ENCODE data around the gene STK32A. TPM values are rescaled to one million over a fixed set of nuclear protein-coding genes. Genes with fewer than 3 reads are reported as not detected.

STK32A gene
- total RNA-seq, 1 experiment from 2014 or later: not detected

GRCh38 chr5:147327421-147327820, 92.6 kb downstream of the STK32A start:
- ChIA-PET POLR2A (no interaction called here), CTCF (interaction anchor here (0.6 kb wide), 1 partner anchor 180 kb away, joined by 5 read pairs; no protein-coding TSS in a partner anchor)
- no peaks in the 10 kb centered on the region for H3K4me1 ChIP-seq (ENCODE audit: control insufficient read depth, insufficient read depth, low read length)
- no peaks in the 10 kb centered on the region for H3K36me3 ChIP-seq (ENCODE audit: control insufficient read depth, insufficient read depth, low read length)
- BruUV-seq (replicated peaks): no TSS peak
- no peaks in the 10 kb centered on the region for H3K9me3 ChIP-seq (ENCODE audit: control insufficient read depth, insufficient read depth, low read depth, low read length)
- no peaks in the 10 kb centered on the region for H3K27me3 ChIP-seq (ENCODE audit: control insufficient read depth, insufficient read depth, low read length)
- no peak for ATAC-seq
- DNase-seq (ENCODE audit: low read depth, low spot score): no peak
- H3K27ac ChIP-seq (ENCODE audit: low read length): no peak overlapping the region
- no peak overlapping the region for H3K4me3 ChIP-seq (ENCODE audit: low read depth in 2 of 2, low read length in 2 of 2)
- in situ Hi-C loops (cut with HindIII; ENCODE audit: low pct_unique_long_range_greater_than_20kb, low sequenced_read_pairs) (no loop called here), intact Hi-C loops (cut with micrococcal nuclease; ENCODE audit: unreplicated experiment) (no loop called here)
- TF ChIP-seq CTCF (IDR thresholded peaks at IDR 0.05) (no peak), SIN3A (IDR thresholded peaks at IDR 0.05; ENCODE audit: borderline replicate concordance, insufficient read depth, low read depth, low read length) (no peak), POLR2AphosphoS5 (IDR thresholded peaks at IDR 0.05; ENCODE audit: low read depth, low read length) (no peak), REST (IDR thresholded peaks at IDR 0.05; ENCODE audit: insufficient read depth in 1 of 2, low read depth in 2 of 2, low read length in 1 of 2) (no peak), TCF7L2 (IDR thresholded peaks at IDR 0.05; ENCODE audit: low read depth, low read length) (no peak)

GRCh38 chr5:147327905-147328304, 93.1 kb downstream of the STK32A start:
- no peak overlapping the region for H3K4me3 ChIP-seq (ENCODE audit: low read depth in 2 of 2, low read length in 2 of 2)
- no peaks in the 10 kb centered on the region for H3K27me3 ChIP-seq (ENCODE audit: control insufficient read depth, insufficient read depth, low read length)
- no TSS peak for BruUV-seq (replicated peaks)
- no peaks in the 10 kb centered on the region for H3K36me3 ChIP-seq (ENCODE audit: control insufficient read depth, insufficient read depth, low read length)
- no peak for DNase-seq (ENCODE audit: low read depth, low spot score)
- in situ Hi-C loops (cut with HindIII; ENCODE audit: low pct_unique_long_range_greater_than_20kb, low sequenced_read_pairs) (no loop called here), intact Hi-C loops (cut with micrococcal nuclease; ENCODE audit: unreplicated experiment) (no loop called here)
- POLR2A ChIA-PET: no interaction called here
- CTCF ChIA-PET: interaction anchor here (0.6 kb wide), 1 partner anchor 179 kb away, joined by 5 read pairs; no protein-coding TSS in a partner anchor
- no peak overlapping the region for H3K27ac ChIP-seq (ENCODE audit: low read length)
- ATAC-seq: no peak
- TF ChIP-seq CTCF (IDR thresholded peaks at IDR 0.05) (no peak), REST (IDR thresholded peaks at IDR 0.05; ENCODE audit: insufficient read depth in 1 of 2, low read depth in 2 of 2, low read length in 1 of 2) (no peak), TCF7L2 (IDR thresholded peaks at IDR 0.05; ENCODE audit: low read depth, low read length) (no peak), SIN3A (IDR thresholded peaks at IDR 0.05; ENCODE audit: borderline replicate concordance, insufficient read depth, low read depth, low read length) (no peak), POLR2AphosphoS5 (IDR thresholded peaks at IDR 0.05; ENCODE audit: low read depth, low read length) (no peak)
- no peaks in the 10 kb centered on the region for H3K9me3 ChIP-seq (ENCODE audit: control insufficient read depth, insufficient read depth, low read depth, low read length)
- no peaks in the 10 kb centered on the region for H3K4me1 ChIP-seq (ENCODE audit: control insufficient read depth, insufficient read depth, low read length)
